Uterus (tissue), 4 donors: ENCODE results near the gene PLEK2. TPM values are rescaled to one million over a fixed set of nuclear protein-coding genes. Genes with fewer than 3 reads are reported as not detected.
"Not testable (repeated sequence)": the region's sequence is repeated elsewhere in the genome, so short reads cannot be mapped to it uniquely, and the experiment has no call there.

Experiments
- DNase-seq, 2 donors: peaks; one replicate each; pipeline ENCODE4 v3.0.0-alpha.2; 2019 to 2020
- H3K27ac ChIP-seq, 2 donors: fragments of 200-600 bp; sonication (generic); 1 replicate in 1 of 2; 2 replicates in 1 of 2; pipeline ENCODE4 v1.5.1; 2016 to 2018
- H3K27me3 ChIP-seq, 2 donors: fragments of 200-600 bp; sonication (generic); one replicate each; pipeline ENCODE4 v1.5.1; 2018 to 2019; ENCODE audit warnings: control low read depth in 1 of 2
- H3K36me3 ChIP-seq, 2 donors: fragments of 200-600 bp; sonication (generic); one replicate each; pipeline ENCODE4 v1.5.1; 2019; ENCODE audit warnings: control low read depth in 1 of 2
- H3K4me1 ChIP-seq, 2 donors: fragments of 200-600 bp; sonication (generic); one replicate each; pipeline ENCODE4 v1.5.1; 2018 to 2019; ENCODE audit warnings: control low read depth in 1 of 2
- H3K4me3 ChIP-seq, 2 donors: fragments of 200-600 bp; sonication (generic); 1 replicate in 1 of 2; 2 replicates in 1 of 2; pipeline ENCODE4 v1.5.1; 2018 to 2019; ENCODE audit warnings: mild to moderate bottlenecking in 1 of 2
- H3K9me3 ChIP-seq, 2 donors: fragments of 200-600 bp; sonication (generic); one replicate each; pipeline ENCODE4 v1.5.1; 2019; ENCODE audit warnings: control low read depth in 1 of 2
- CTCF ChIP-seq, 4 experiments: fragments of 200-600 bp in 2 of 4; fragments of 450-650 bp in 2 of 4; sonication (generic) in 2 of 4; IDR thresholded peaks; one replicate each; pipeline ENCODE4 v1.5.1; 2016 to 2019; ENCODE audit warnings: antibody characterized with exemption in 4 of 4, mild to moderate bottlenecking in 2 of 4, moderate library complexity in 1 of 4
- POLR2A ChIP-seq, 2 donors: fragments of 450-650 bp; IDR thresholded peaks; one replicate each; pipeline ENCODE4 v1.6.1; 2016; ENCODE audit warnings: antibody characterized with exemption in 2 of 2, mild to moderate bottlenecking in 1 of 2, moderate library complexity in 1 of 2
- intact Hi-C: fragments of 100-400 bp; cut with DNase I; formaldehyde crosslinking; loops from one replicate; pipeline ENCODE4 v1.15.1; 2023; ENCODE audit warnings: low total_unique reads
- total RNA-seq, 4 donors: library from RNA; depleted of rRNA in 3 of 4; stranded (reverse); fragments of >200 nt in 3 of 4; gene quantifications; one replicate each; pipeline versions ENCODE4 v1.1.0 to v1.2.4, GENCODE V29; 2014 to 2023
- donor health status: DM: yes; HTN: yes; CAD: no.

Gene PLEK2
- total RNA-seq, 4 donors from 2014 or later, result 1.5 TPM; not detected in 3

- Histone ChIP-seq H3K27ac (no peak overlapping the region), H3K4me1 (peaks cover 5 to 6% of the 10 kb centered on the region in 2 donors), H3K36me3 (no peaks in the 10 kb centered on the region), H3K4me3 (no peak overlapping the region), H3K27me3 (no peaks in the 10 kb centered on the region), H3K9me3 (no peaks in the 10 kb centered on the region)
- intact Hi-C loops, result no loop called here
- DNase-seq, result no peak
- TF ChIP-seq CTCF (IDR thresholded peaks at IDR 0.05) (no peak), POLR2A (IDR thresholded peaks at IDR 0.05) (no peak)
Measured at GRCh38 chr14:67357969-67358354, 54.0 kb downstream of the PLEK2 start.

GRCh38 chr14:67357186-67357968, 54.6 kb downstream of the PLEK2 start:
- intact Hi-C loops, result no loop called here
- H3K9me3 ChIP-seq, result no peaks in the 10 kb centered on the region

GRCh38 chr14:67352055-67352454, 59.9 kb downstream of the PLEK2 start:
- Histone ChIP-seq H3K27ac (no peak overlapping the region), H3K36me3 (no peaks in the 10 kb centered on the region), H3K4me3 (no peak overlapping the region), H3K4me1 (no peaks in the 10 kb centered on the region), H3K9me3 (no peaks in the 10 kb centered on the region), H3K27me3 (no peaks in the 10 kb centered on the region)
- DNase-seq, result no peak
- intact Hi-C loops, result no loop called here
- no peak for TF ChIP-seq POLR2A (IDR thresholded peaks at IDR 0.05)

More at GRCh38 chr14:67357186-67357968, 54.6 kb downstream of the PLEK2 start:
- H3K4me1 ChIP-seq, result peaks cover 5 to 6% of the 10 kb centered on the region in 2 donors
- H3K4me3 ChIP-seq, result no peak overlapping the region
- DNase-seq, result no peak
- TF ChIP-seq CTCF (IDR thresholded peaks at IDR 0.05) (no peak), POLR2A (IDR thresholded peaks at IDR 0.05) (no peak)
- no peak overlapping the region for H3K27ac ChIP-seq
- no peaks in the 10 kb centered on the region for H3K36me3 ChIP-seq
- no peaks in the 10 kb centered on the region for H3K27me3 ChIP-seq

GRCh38 chr14:67345583-67345982, 66.4 kb downstream of the PLEK2 start:
- H3K27me3 ChIP-seq, result no peaks in the 10 kb centered on the region
- no peak overlapping the region for H3K27ac ChIP-seq
- TF ChIP-seq CTCF (IDR thresholded peaks at IDR 0.05), result no peak
- no peak for TF ChIP-seq POLR2A (IDR thresholded peaks at IDR 0.05)
- H3K9me3 ChIP-seq, result no peaks in the 10 kb centered on the region
- DNase-seq, result no peak
- H3K4me3 ChIP-seq, result no peak overlapping the region
- H3K4me1 ChIP-seq, result no peaks in the 10 kb centered on the region
- no peaks in the 10 kb centered on the region for H3K36me3 ChIP-seq
- intact Hi-C loops, result no loop called here

GRCh38 chr14:67343601-67344230, 68.2 kb downstream of the PLEK2 start:
- no peaks in the 10 kb centered on the region for H3K27me3 ChIP-seq
- no peak overlapping the region for H3K4me3 ChIP-seq
- TF ChIP-seq CTCF (IDR thresholded peaks at IDR 0.05) (no peak), POLR2A (IDR thresholded peaks at IDR 0.05) (no peak)
- H3K4me1 ChIP-seq, result no peaks in the 10 kb centered on the region
- no peak overlapping the region for H3K27ac ChIP-seq
- intact Hi-C loops, result no loop called here
- H3K36me3 ChIP-seq, result no peaks in the 10 kb centered on the region
- H3K9me3 ChIP-seq, result no peaks in the 10 kb centered on the region
- DNase-seq, result no peak

GRCh38 chr14:67341231-67341630, 70.7 kb downstream of the PLEK2 start:
- H3K36me3 ChIP-seq, H3K27ac ChIP-seq, intact Hi-C loops, H3K4me3 ChIP-seq, DNase-seq, H3K4me1 ChIP-seq, H3K9me3 ChIP-seq, H3K27me3 ChIP-seq: not testable (repeated sequence)
